Lower leg skin (tissue), 3 donors: ENCODE measurements around the gene ORC3.

Experiments
- POLR2A ChIP-seq, 2 donors: fragments of 450-650 bp; IDR thresholded peaks; one replicate each; pipeline ENCODE4 v1.6.1; 2016 to 2017; ENCODE audit warnings: antibody characterized with exemption in 2 of 2, mild to moderate bottlenecking in 1 of 2, moderate library complexity in 1 of 2
- TF ChIP-seq, protein P1 (sequence below), 3 donors: fragments of 450-650 bp; IDR thresholded peaks; one replicate each; pipeline ENCODE4 v1.5.1; 2016; ENCODE audit warnings: antibody characterized with exemption in 3 of 3, mild to moderate bottlenecking in 3 of 3, moderate library complexity in 2 of 3

GRCh38 chr6:87667032-87667431, 77.1 kb downstream of the ORC3 start:
- TF ChIP-seq, protein P1, sequence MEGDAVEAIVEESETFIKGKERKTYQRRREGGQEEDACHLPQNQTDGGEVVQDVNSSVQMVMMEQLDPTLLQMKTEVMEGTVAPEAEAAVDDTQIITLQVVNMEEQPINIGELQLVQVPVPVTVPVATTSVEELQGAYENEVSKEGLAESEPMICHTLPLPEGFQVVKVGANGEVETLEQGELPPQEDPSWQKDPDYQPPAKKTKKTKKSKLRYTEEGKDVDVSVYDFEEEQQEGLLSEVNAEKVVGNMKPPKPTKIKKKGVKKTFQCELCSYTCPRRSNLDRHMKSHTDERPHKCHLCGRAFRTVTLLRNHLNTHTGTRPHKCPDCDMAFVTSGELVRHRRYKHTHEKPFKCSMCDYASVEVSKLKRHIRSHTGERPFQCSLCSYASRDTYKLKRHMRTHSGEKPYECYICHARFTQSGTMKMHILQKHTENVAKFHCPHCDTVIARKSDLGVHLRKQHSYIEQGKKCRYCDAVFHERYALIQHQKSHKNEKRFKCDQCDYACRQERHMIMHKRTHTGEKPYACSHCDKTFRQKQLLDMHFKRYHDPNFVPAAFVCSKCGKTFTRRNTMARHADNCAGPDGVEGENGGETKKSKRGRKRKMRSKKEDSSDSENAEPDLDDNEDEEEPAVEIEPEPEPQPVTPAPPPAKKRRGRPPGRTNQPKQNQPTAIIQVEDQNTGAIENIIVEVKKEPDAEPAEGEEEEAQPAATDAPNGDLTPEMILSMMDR (IDR thresholded peaks at IDR 0.05): no peak
- no peak for TF ChIP-seq POLR2A (IDR thresholded peaks at IDR 0.05)
